Measurements from ENCODE around the gene NOVA2.

DNA sequence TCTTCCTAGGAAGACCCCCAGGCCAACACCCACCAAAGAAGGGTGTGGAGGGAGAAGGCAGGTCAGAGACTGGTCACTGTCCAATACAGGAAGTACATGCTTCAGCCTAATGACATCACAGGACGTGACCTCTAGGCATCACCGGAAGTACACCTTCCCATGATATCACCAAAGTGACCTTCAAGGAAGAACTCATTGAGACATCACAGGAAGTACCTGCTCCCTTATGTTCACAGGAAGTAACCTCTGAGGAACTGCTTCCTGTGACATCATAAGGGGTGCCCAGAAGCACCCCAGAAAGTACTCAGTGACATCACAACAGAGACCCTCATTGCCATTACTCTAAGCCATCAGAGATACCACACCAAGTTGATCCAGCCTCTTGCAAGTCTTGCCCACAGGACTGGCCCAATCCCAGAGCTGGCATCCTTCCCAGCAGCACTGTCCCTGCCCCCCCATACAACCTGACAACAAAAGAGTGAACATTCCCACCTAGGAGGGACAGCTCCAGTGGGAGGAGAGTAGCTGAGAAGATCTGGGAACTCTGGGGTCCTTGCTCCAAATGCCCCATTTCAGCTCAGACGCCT, 34.8 kb downstream of the NOVA2 start:
- TF ChIP-seq YY1 (IDR thresholded peaks at IDR 0.05; ENCODE audit: extremely low read depth, insufficient replicate concordance, low read depth, low read length) (no peak), POLR2AphosphoS5 (IDR thresholded peaks at IDR 0.05; ENCODE audit: low read depth, low read length) (no peak), REST (IDR thresholded peaks at IDR 0.05; ENCODE audit: low read depth) (no peak), ZNF274 (IDR thresholded peaks at IDR 0.05; ENCODE audit: low read depth, low read length) (no peak), POLR2A (IDR thresholded peaks at IDR 0.05; ENCODE audit: borderline replicate concordance, extremely low read depth, insufficient read depth, insufficient read length) (no peak), TCF7L2 (IDR thresholded peaks at IDR 0.05; ENCODE audit: borderline replicate concordance, extremely low read depth, insufficient read depth, insufficient read length) (no peak), MAX (IDR thresholded peaks at IDR 0.05) (no peak), JUND (IDR thresholded peaks at IDR 0.05) (no peak), SRF (IDR thresholded peaks at IDR 0.05; ENCODE audit: low read depth) (no peak), ZFX (IDR thresholded peaks at IDR 0.05) (no peak)
- TF ChIP-seq, protein P1, sequence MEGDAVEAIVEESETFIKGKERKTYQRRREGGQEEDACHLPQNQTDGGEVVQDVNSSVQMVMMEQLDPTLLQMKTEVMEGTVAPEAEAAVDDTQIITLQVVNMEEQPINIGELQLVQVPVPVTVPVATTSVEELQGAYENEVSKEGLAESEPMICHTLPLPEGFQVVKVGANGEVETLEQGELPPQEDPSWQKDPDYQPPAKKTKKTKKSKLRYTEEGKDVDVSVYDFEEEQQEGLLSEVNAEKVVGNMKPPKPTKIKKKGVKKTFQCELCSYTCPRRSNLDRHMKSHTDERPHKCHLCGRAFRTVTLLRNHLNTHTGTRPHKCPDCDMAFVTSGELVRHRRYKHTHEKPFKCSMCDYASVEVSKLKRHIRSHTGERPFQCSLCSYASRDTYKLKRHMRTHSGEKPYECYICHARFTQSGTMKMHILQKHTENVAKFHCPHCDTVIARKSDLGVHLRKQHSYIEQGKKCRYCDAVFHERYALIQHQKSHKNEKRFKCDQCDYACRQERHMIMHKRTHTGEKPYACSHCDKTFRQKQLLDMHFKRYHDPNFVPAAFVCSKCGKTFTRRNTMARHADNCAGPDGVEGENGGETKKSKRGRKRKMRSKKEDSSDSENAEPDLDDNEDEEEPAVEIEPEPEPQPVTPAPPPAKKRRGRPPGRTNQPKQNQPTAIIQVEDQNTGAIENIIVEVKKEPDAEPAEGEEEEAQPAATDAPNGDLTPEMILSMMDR (IDR thresholded peaks at IDR 0.05 in 2 of 3, conservative IDR thresholded peaks at IDR 0.05 in 1 of 3; ENCODE audit: borderline replicate concordance in 1 of 3, insufficient read depth in 1 of 3, low read depth in 2 of 3, low read length in 2 of 3): no peak
- TF ChIP-seq, protein P2, sequence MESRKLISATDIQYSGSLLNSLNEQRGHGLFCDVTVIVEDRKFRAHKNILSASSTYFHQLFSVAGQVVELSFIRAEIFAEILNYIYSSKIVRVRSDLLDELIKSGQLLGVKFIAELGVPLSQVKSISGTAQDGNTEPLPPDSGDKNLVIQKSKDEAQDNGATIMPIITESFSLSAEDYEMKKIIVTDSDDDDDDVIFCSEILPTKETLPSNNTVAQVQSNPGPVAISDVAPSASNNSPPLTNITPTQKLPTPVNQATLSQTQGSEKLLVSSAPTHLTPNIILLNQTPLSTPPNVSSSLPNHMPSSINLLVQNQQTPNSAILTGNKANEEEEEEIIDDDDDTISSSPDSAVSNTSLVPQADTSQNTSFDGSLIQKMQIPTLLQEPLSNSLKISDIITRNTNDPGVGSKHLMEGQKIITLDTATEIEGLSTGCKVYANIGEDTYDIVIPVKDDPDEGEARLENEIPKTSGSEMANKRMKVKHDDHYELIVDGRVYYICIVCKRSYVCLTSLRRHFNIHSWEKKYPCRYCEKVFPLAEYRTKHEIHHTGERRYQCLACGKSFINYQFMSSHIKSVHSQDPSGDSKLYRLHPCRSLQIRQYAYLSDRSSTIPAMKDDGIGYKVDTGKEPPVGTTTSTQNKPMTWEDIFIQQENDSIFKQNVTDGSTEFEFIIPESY (IDR thresholded peaks at IDR 0.05; ENCODE audit: extremely low read depth, insufficient replicate concordance, low read length): no peak
- TF ChIP-seq, protein P3, sequence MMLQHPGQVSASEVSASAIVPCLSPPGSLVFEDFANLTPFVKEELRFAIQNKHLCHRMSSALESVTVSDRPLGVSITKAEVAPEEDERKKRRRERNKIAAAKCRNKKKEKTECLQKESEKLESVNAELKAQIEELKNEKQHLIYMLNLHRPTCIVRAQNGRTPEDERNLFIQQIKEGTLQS (IDR thresholded peaks at IDR 0.05): no peak
